GM21515 (cell line): ENCODE measurements around the gene DCHS1.

Experiments used
- ATAC-seq: cut with Tn5 transposase; IDR thresholded peaks from one replicate; pipeline ENCODE4 v1.9.1; 2021; ENCODE audit not compliant: unreplicated experiment

Gene DCHS1

DNA sequence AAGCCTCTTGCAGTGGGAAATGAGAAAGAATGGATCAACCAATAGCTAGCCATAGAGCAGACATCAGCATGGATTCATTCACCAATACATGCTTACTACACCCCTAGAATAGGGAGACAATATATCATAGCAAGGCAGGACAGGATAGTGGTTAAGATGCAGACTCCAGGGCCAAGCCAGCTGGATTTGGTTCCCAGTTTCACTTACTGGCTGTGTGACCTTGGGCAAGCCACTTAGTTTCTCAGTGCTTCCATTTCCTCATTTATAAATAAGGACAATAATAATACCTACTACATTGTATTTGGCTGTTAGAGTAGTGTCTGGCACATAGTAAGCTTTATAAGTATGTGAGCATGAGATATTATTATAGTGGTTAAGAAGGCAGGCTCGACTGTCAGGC is 7.1 kb downstream of the DCHS1 start:
- no peak for ATAC-seq

DNA sequence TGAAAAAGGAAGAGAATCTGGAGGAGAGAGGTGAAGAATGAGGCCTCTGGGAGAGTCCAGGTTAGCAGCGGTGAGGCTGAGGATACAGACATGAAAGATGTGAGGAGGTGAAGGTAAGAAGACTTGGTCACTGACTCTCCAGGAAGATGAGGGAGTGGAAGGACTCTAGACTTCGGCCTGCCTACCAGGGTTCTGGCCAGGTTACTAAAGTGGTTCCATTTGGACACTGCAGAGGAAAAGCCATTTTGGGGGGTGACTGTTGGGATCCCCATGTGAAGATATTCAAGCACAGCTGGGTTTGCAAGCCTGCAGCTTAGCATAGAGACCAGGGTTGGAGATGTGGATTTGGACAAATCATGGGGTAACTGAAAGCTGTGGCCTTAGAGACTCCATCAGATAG is 7.8 kb downstream of the DCHS1 start:
- ATAC-seq, result no peak

DNA sequence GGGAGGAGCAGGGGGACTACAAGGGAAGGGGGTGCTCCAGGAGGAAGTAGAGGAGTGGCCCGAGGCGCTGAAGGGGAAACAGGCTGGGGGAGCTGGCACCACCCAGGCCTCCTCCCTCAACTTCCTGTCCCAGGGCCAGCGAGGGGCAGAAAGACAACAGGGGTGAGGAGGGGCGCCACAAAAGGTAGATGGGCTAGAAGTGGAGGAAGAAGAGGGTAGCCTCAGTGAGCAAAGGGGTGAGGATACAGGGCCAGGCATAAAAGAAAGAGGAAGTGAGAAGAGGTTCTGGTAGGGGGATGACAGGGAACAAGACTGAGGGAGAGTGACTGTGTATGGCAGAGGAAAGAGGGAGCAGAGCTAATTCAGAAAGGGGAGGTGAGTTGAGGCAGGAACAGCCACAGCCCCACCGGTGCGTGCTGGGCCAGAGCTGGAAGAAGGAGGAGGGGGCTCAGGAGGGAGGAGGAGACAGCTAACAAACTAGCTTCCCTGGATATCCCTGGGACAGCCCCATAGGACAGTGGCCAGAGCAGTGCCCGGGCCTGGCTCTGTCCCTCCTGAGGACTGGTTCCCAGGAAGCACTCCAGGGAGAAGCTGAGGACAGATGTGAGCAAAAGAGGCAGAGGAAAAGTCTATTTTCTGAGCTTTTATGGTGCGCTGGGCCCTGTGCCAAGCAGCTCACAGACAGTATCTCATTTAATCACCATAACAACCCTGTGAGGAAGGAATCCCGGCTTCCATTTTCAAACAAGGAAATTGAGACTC is 8.5 kb downstream of the DCHS1 start:
- peak; percentile 97 for ATAC-seq

DNA sequence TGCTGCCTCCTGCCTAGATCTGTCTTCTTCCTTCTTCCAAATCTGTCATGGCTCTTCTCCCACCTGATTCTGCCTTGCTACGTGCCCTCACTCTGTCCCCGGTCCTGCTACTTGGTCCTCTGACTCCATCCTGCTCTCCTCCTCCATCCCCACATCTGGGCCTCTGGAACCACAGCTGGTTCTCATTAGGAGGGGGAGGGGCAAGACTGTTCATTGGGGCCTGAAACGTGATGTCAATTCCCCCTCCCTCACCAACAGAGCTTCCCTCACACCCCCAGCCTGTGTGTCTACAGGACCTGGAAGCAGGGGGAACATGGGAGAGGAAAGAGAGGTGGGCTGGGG is 9.1 kb downstream of the DCHS1 start:
- ATAC-seq, result no peak

DNA sequence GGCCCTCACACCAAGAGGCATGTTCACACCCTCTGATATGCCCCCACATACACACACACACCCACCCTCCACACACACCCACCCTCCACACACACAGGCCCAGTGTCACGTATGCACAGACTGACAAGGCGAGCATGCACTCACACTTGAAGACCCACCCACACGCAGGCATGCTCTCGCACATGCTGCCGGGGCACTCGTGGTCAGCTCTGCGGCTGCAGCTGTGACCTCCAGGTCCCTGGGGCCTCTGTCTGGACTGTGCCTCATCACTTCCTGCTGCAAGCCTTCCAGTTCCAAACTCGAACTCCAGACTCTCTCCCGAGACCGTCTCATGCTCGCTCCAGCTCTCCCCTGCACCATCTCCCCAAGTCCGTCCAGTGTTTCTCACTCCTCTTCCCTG is 9.5 kb downstream of the DCHS1 start:
- ATAC-seq, result no peak

DNA sequence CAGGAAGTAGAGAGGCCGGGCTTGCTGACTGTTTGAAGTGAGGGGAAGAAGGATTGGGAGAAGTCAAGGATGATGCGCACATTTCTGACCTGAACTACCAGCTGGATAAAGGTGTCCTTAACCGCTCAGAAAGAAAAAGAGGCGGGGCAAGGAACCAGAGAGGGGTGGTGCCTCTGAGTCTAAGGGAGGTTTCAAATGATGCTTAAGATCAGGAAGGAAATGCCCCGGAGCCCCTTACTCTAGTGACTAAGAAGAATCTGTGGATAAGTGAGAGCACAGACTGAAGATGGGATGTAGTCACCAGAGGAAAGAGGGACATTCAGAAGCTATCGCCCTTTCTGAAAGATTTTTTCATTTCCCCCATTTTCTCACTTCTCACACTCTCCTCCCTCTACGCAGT is 12.7 kb downstream of the DCHS1 start:
- no peak for ATAC-seq

DNA sequence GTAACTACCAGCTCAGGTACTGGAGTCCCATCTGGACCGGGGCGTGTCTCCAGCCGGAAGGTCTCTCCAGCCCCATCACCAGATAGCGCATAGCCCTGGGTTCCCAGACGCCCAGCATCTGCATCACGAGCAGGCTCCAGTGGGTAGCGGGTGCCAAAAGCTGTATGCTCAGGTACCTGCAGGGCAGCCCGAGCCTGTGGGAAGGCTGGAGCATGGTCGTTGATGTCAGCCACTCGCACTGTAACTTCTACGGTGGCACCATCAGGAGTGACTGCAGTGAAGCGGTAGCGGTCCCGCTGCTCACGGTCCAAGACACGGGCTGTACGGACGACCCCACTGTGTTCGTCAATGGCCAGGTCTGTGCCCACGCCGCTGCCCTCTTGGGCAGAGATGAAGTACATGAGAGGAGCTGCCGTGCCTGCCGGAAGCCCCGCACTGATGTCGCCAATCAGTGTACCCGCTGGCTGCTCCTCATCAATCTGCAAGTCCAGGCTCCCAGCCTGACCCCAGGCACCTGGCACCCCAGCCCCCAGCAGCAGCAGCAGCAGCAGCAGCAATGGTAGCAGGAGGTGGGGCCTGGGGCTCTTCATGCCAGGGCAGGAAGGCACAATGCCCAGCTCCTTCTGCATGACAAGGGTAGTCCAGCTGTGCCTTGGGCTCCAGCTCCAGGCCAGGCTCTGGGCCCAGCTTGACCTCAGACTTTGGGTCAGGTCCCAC is 14.5 kb downstream of the DCHS1 start:
- ATAC-seq, result no peak

DNA sequence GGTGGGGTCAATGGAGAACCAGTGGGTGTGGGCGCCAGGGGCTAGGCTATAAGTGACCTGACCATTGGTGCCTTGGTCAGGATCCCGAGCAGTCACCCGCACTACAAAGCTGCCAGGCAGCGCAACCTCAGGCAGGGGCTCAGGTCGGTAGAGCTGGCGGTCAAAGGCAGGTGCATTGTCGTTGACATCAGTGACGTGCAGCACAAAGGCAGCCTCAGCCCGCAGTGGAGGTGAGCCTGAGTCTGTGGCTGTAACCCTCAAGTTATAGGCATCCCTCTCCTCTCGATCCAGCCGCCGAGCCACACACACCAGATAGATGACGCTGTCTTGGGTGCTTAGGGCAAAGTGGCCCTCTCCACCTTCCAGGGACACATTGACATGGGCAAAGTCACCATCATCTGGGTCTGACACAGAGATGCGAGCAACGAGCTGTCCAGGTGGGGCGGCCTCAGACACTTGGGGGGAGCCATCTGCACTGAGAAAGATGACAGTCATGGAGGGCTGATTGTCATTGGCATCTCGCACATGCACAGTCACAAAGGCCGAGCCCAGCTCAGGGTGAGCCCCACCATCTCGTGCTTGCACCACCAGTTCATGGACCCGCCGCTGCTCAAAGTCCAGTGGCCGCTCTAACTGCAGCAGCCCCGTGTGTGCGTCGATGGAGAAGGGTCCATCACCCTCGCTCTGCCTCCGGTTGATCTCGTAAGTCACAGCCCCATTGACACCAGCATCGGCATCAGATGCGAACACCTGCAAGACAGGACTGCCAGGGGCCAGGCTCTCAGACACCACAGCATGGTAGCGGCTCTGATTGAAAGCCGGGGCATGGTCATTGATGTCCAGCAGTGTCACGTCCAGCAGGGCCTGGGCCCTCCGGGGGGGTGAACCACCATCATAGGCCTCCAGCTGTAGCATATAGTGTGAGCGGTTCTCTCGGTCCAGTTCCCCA is 15.3 kb downstream of the DCHS1 start:
- no peak for ATAC-seq

DNA sequence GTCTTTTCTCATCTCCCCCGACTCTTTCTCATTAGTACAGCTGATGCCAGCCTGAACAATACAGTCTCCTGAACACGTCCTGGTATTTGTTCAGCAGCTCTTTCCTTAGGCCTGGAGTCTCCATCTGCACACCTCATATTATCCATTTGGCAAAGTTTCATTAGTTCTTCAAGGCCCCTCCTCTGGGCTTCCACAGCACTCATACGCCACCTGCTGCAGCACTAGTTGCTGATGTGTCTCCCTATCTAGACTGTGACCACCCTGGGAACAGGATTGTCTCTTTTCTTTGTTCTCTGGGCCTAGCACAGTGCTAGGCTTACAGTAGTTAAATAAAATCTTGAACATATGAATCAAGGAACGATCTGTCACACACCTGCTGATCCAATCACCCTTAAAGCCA is 17.2 kb downstream of the DCHS1 start:
- no peak for ATAC-seq

DNA sequence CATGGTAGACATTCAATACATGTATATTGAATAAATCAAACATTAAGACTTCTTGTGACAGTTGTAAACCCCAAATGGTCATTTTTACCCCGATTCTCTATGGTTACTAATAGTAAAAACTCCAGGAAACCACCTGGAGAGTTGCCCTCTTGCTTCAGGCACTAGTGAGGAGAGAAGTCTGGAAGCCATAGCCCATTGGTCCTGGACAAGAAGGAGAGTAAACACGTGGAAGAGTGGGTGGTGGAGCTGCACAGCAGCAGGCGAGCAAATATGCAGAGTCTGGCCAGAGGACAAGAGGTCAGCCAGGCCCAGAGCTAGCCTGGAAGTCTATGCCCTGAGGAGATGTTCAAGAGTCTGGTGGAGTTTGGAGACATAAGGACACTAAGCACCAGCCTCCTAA is 17.7 kb downstream of the DCHS1 start:
- ATAC-seq, result no peak

DNA sequence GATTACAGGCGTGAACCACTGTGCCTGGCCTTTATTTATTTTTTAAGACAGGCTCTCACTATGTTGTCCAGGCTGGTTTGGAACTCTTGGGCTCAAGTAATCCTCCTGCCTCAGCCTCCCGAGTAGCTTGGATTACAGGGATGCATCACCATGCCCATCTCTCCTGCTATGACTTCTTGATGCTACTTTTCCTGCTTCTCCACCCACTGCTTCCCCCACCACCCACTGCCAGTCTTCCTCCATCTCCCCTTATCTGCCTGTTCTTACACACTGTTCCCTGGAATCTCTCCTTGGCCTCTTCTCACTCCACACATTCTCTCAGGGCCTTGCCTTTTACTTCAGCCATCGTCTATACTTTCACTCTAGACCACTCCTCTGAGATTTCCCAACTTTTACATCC is 19.1 kb downstream of the DCHS1 start:
- ATAC-seq, result no peak

DNA sequence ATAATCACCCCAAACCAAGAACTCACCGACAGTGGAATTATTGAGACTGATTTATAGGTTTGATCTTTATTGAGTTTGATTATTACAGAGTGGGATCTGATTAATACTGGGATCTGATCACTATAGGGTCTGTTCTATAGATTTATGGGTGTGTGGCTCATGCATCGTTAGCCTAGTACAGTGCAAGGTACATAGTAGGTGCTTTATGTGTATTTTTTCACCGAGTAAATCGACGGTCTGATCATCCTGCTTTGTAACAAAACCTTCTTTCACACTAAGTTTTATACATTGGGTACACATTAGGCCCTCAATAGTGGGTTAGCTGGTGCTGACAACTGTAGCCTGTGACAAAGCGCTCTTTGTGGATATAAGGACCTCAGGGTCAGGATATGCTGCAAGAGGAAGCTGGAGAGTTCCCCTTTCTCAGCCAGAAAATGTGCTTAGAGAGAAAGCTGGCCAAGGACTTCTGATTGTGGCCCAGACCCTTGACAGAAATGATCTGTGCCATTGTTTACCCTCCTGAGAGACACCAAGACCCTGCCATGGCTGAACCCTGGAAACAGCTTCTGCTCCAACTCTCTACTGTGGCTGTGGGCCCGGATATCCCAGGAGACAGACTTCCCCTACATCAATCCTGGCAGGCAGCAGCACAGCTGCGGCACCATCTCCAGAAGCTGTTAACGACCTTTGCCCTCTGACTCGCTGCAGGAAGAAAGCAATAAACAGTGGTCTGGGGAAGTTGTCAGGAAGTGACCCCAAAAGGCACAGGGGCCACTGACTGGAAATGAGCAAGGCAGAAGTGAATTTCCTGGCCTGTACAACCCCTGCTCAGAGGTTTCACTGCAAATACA is 20.3 kb downstream of the DCHS1 start:
- ATAC-seq, result no peak

DNA sequence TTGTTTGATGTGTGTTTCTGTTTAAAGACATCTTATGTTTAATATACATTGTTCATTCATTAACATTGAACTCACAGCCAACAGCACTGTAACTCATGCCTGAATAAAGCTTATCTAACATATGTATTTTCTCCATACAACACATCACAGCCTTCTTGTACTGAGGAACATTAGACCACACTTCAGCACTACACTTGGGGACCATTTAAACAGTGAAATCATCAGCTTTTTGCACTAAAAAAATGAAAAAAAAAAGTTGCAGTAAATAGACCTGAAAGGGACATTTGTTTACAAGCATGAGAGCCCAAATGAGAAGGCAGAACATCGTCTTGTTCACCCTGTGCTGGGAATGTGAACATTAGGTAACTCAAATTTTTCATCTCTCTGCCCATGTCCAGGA is 21.1 kb downstream of the DCHS1 start:
- ATAC-seq, result no peak

DNA sequence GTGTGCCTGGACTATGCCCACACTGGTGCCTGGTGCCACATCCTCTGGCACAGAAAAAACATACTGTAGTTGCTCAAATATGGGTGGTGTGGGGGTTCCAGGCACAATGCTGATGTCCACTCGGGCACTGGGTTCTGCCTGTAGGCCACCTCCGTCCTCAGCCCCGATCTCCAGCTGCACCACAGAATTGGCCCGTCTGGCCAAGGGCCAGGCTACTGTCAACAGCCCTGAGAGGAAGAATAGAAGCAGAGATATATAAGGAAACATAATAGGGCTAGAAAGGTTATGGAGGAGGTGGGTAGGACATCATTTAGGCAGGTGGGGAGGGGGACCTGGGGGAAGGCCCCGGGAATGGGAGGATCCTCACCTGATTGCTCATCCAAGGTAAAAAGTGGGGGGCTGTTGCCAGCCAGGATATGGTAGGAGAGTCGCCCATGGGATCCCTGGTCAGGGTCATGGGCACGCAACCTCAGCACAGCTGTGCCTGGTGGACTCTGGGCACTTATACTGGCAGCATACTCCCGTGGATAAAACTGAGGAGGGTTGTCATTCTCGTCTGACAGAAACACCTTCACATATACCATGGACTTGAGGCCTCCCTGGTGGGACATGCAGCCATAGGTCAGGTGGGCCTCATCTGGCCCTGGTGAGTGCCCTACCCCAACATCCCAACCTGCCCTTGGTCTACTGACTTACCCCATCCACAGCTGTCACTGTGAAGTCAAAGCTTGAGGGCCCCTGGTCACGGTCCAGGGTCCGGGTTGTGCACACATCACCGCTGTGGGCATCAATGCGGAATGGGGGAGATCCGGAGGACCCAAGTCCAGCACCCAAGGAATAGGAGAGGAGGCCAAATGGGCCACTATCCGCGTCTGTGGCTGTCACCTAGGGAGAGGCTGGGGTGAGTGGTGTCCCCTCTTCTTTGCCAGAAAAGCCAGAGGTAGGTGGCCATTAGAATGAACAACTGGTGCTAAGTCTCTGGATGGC is 21.9 kb downstream of the DCHS1 start:
- ATAC-seq, result no peak

DNA sequence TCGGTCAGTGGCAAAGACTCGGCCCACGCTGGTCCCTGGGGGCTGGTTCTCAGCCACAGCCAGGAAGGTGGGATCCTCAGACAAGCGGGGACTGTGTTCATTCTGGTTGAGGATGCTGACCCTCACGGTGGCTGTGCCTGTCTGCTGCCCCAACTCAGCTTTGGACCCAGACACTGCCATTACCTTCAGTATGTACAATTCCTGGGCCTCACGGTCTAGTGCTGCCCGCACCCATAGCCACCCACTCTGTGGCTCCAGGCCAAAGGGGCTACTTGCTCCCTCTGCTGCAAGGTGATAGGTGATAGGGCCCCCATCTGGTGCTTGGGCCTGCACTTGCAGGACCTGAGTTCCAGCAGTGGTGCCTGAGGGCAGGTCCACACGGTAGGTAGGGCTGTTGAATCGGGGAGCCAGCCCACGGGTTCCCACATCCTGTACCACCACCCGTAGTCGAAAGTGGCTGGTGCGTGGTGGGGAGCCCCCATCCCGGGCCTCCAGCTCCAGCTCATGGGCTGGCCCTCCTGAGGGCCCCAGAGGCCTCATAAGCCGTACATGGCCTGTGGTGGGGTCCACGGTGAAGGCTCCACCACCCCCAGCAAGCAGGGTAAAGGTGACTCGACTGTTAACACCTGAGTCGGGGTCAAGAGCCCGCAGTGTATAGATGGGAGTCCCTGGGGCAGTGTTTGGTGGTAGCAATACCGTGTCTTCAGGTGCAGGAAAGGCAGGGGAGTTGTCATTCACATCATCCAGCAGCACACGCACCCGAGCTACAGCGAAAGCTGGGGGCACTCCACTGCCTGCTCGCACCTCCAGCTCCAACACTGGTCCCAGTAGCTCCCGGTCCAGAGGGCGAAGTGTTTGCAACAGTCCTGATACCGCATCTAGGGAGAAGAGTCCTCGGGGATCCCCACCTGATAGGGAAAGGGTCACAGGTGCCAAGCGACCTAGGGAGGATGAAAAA is 23.2 kb downstream of the DCHS1 start:
- ATAC-seq, result no peak

DNA sequence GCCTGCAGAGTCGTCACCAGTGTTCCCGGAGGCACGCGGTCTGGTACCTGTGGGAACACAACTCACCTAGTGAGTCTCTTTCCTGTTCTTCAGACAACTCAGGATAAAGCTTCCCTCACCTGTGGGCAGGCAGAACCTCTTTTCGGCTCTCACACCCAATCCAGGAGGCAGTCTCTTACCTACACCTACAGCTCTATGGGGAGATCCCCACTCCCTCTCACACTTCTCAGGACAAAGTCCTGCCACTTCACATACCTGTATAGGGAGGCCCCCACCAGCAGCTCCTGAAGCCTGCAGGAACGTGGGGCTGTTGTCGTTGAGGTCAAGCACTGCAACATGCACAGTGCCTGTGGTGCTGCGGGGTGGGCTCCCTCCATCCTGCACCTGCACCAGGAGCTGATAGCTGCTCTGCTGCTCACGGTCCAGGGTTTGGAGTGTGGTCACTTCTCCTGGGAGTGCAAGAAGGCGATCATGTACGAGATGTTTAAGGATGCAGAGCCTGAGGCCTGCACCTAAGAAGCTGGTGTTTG is 24.2 kb downstream of the DCHS1 start:
- ATAC-seq, result no peak

DNA sequence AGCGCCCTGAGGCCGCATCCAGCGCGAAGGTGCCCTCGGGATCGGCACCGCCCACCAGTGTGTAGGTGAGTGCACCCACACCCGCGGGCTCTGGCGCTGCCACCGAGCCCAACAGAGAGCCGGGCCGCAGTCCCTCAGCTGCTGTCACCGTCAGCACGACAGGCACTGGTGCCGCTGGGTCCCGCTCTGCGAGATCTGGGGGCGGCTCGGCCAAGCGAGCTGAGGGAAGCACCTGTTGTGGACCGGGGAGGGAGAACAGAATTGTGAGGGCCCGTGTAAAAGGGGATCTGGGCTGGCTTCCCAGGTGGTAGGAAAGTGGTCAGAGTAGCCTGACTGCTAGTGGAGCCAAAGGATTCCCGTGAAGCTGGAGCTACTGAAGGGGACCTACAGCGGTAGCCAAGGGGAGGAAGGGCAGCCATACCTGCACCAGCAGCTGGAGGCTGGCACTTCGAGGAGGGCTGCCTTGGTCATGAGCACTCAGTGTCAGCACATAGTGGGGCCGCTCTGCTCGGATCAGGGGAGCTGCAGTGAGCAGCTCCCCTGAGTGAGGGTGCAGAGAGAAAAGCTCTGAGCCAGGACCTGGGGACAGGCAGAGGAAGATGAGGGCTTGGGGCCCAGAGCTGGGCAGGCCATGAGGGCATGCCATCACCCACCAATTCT is 24.8 kb downstream of the DCHS1 start:
- ATAC-seq, result no peak
